ENCODE measurements around the gene LLGL2. TPM values are rescaled to one million over a fixed set of nuclear protein-coding genes. Genes with fewer than 3 reads are reported as not detected.

Gene LLGL2
- total RNA-seq, 1 experiment from 2014 or later, result 165 TPM

DNA sequence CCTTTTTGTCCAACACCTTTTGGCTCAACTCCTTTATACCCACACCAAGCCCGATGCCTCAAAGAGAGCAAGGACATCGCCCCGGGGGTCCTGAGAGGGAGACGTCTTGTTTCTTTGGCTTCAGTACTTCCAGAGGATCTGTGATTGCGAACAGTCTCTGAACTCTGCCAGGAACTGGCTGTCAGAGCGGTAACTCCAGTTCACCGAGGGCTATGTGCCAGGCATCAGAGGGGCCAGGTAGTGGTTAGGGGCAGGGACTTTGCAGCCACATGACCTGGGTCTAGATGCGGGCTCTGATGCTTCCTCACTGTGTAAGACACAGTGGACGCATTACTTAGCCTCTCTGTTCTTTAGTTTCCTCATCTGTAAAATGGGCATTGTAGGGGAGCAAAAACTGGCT lies 21.6 kb downstream of the LLGL2 start:
- DNase-seq, result no peak
- peaks cover 9% of the 10 kb centered on the region for H3K4me1 Mint-ChIP-seq (ENCODE audit: low read depth, unreplicated experiment)
- no peak overlapping the region for H3K4me3 Mint-ChIP-seq (ENCODE audit: unreplicated experiment)
- ChIA-PET POLR2A (no interaction called here), CTCF (interaction anchor here (1.1 kb wide), 1 partner anchor 9 kb away, joined by 3 read pairs; no protein-coding TSS in a partner anchor)
- no peaks in the 10 kb centered on the region for H3K27me3 Mint-ChIP-seq (ENCODE audit: insufficient read depth, unreplicated experiment)
- no peaks in the 10 kb centered on the region for H3K9me3 ChIP-seq
- no TSS peak for BruUV-seq (replicated peaks)
- TF ChIP-seq, protein P1, sequence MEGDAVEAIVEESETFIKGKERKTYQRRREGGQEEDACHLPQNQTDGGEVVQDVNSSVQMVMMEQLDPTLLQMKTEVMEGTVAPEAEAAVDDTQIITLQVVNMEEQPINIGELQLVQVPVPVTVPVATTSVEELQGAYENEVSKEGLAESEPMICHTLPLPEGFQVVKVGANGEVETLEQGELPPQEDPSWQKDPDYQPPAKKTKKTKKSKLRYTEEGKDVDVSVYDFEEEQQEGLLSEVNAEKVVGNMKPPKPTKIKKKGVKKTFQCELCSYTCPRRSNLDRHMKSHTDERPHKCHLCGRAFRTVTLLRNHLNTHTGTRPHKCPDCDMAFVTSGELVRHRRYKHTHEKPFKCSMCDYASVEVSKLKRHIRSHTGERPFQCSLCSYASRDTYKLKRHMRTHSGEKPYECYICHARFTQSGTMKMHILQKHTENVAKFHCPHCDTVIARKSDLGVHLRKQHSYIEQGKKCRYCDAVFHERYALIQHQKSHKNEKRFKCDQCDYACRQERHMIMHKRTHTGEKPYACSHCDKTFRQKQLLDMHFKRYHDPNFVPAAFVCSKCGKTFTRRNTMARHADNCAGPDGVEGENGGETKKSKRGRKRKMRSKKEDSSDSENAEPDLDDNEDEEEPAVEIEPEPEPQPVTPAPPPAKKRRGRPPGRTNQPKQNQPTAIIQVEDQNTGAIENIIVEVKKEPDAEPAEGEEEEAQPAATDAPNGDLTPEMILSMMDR (IDR thresholded peaks at IDR 0.05; ENCODE audit: insufficient read depth in 1 of 2, low read depth in 1 of 2, low read length in 1 of 2, severe bottlenecking in 1 of 2, unreplicated experiment in 1 of 2), result no peak
- peaks cover 69% of the 10 kb centered on the region for H3K36me3 Mint-ChIP-seq (ENCODE audit: insufficient read depth, unreplicated experiment)
- H3K4me3 ChIP-seq (ENCODE audit: low read depth, low read length), result no peak overlapping the region
- H3K27me3 ChIP-seq (replicated peaks; ENCODE audit: control insufficient read depth, insufficient read depth, low read length), result no peaks in the 10 kb centered on the region
- H3K9me3 Mint-ChIP-seq (ENCODE audit: unreplicated experiment), result no peaks in the 10 kb centered on the region
- no peak overlapping the region for H3K27ac Mint-ChIP-seq (ENCODE audit: unreplicated experiment)
- intact Hi-C loops (cut with micrococcal nuclease; ENCODE audit: unreplicated experiment), result no loop called here
- H3K4me1 ChIP-seq, result peaks cover 28% of the 10 kb centered on the region
- peaks cover 2% of the 10 kb centered on the region; the same call in 1 of the 2 replicates for H3K36me3 ChIP-seq (ENCODE audit: control insufficient read depth, insufficient read depth, low read length)

DNA sequence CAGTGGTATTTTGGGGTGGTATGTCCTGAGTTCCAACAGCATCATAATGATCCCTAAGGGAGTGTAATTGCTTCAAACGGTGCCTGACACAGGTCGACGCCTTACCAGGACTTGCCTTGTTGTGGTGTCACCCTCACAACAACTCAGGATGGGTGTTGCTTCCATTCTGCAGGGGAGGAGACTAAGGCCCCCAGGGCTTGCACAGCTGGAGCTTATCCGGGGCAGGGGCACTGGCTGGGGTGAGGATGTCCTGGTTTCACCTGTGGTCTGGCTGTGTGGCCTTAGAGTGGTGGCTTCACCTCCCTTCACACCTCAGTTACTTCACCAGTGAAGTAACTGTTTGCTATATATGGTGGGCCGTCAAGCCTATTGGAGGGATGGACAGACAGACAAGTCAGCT lies 23.3 kb downstream of the LLGL2 start:
- CTCF ChIA-PET, result no interaction called here

DNA sequence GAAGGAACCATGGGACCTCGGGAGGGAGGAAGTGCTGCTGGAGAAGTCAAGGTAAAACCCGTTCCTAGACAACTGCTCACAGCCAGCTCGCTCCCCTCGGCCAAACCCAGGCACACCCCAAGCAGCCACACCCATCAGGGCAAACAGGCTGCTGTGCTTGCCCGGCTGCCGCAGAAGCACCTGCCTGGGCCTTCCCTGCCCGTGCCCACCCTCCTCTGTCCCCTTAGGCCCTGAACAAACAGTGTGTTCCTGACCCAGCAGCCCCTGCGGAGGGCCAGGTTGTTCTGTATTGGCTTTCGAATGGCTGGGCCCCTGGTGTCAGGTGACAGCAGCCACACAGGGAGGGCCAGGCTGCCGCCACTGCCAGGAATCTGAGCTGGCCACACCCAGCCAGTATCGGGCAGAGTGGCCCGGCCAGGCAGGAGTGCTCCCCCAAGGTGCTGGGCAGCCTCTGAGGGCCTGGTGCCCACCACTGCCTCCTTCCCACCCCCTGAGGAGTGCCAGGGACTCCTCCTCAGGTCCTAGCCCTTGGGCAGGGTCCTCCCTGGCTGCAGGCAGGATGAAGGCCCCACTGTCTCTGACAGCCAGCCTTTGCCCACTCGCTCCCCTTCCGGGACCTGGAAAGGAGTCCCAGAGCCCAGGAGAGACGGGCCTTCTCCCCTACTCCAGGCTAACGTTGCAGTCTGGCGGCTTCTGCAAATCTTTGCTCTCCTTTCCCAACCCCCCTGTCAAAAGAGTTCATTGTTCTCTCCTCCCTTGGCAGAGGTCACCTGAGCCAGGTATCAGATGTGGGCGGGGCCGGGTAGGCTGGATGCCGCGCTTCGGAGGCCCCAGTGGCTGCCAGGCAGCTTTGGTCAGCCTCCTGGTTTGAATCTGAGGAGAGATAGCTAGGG lies 24.0 kb downstream of the LLGL2 start:
- intact Hi-C loops (cut with micrococcal nuclease; ENCODE audit: unreplicated experiment), result loop anchor here (5.0 kb wide), 1 partner anchor 32 kb away; the partner anchor contains the start of genes CASKIN2 and TSEN54
- POLR2A ChIA-PET, result no interaction called here
- Histone ChIP-seq H3K4me3 (ENCODE audit: low read depth, low read length) (no peak overlapping the region), H3K36me3 (ENCODE audit: control insufficient read depth, insufficient read depth, low read length) (peaks cover 2% of the 10 kb centered on the region; the same call in 1 of the 2 replicates), H3K27me3 (replicated peaks; ENCODE audit: control insufficient read depth, insufficient read depth, low read length) (no peaks in the 10 kb centered on the region), H3K9me3 (no peaks in the 10 kb centered on the region), H3K4me1 (peaks cover 48% of the 10 kb centered on the region)
- TF ChIP-seq, protein P1 (IDR thresholded peaks at IDR 0.05; ENCODE audit: insufficient read depth in 1 of 2, low read depth in 1 of 2, low read length in 1 of 2, severe bottlenecking in 1 of 2, unreplicated experiment in 1 of 2), result no peak
- peak; percentile 69 to 78 for DNase-seq
- no TSS peak for BruUV-seq (replicated peaks)
- CTCF ChIA-PET, result interaction anchor here (0.7 kb wide), 1 partner anchor 37 kb away, joined by 10 read pairs; no protein-coding TSS in a partner anchor
- H3K27me3 Mint-ChIP-seq (ENCODE audit: insufficient read depth, unreplicated experiment), result no peaks in the 10 kb centered on the region
- H3K36me3 Mint-ChIP-seq (ENCODE audit: insufficient read depth, unreplicated experiment), result peaks cover 74% of the 10 kb centered on the region
- H3K4me3 Mint-ChIP-seq (ENCODE audit: unreplicated experiment), result no peak overlapping the region
- peak overlapping the region; percentile 68 for H3K27ac Mint-ChIP-seq (ENCODE audit: unreplicated experiment)
- H3K9me3 Mint-ChIP-seq (ENCODE audit: unreplicated experiment), result no peaks in the 10 kb centered on the region
- H3K4me1 Mint-ChIP-seq (ENCODE audit: low read depth, unreplicated experiment), result peaks cover 22% of the 10 kb centered on the region

More for the DNA sequence above, 23.3 kb downstream of the LLGL2 start:
- no TSS peak for BruUV-seq (replicated peaks)
- no peak for DNase-seq
- no peak overlapping the region for H3K4me3 ChIP-seq (ENCODE audit: low read depth, low read length)
- H3K4me3 Mint-ChIP-seq (ENCODE audit: unreplicated experiment), result no peak overlapping the region
- POLR2A ChIA-PET, result no interaction called here
- H3K36me3 Mint-ChIP-seq (ENCODE audit: insufficient read depth, unreplicated experiment), result peaks cover 77% of the 10 kb centered on the region
- no peaks in the 10 kb centered on the region for H3K9me3 Mint-ChIP-seq (ENCODE audit: unreplicated experiment)
- intact Hi-C loops (cut with micrococcal nuclease; ENCODE audit: unreplicated experiment), result no loop called here
- H3K27me3 ChIP-seq (replicated peaks; ENCODE audit: control insufficient read depth, insufficient read depth, low read length), result no peaks in the 10 kb centered on the region
- TF ChIP-seq, protein P1 (IDR thresholded peaks at IDR 0.05; ENCODE audit: insufficient read depth in 1 of 2, low read depth in 1 of 2, low read length in 1 of 2, severe bottlenecking in 1 of 2, unreplicated experiment in 1 of 2), result no peak
- peaks cover 46% of the 10 kb centered on the region for H3K4me1 ChIP-seq
- peak overlapping the region; percentile 68 for H3K27ac Mint-ChIP-seq (ENCODE audit: unreplicated experiment)
- H3K4me1 Mint-ChIP-seq (ENCODE audit: low read depth, unreplicated experiment), result peaks cover 22% of the 10 kb centered on the region
- H3K36me3 ChIP-seq (ENCODE audit: control insufficient read depth, insufficient read depth, low read length), result peaks cover 2% of the 10 kb centered on the region; the same call in 1 of the 2 replicates
- no peaks in the 10 kb centered on the region for H3K27me3 Mint-ChIP-seq (ENCODE audit: insufficient read depth, unreplicated experiment)
- no peaks in the 10 kb centered on the region for H3K9me3 ChIP-seq

Data from Caco-2 (cell line).